Measurements from ENCODE around the gene KNDC1.

Gene KNDC1

GRCh38 chr10:133117688-133118071, 42.3 kb upstream of the KNDC1 start:
- Histone ChIP-seq H3K27me3 (ENCODE audit: control insufficient read depth, insufficient read depth, low read length) (no peaks in the 10 kb centered on the region), H3K27ac (ENCODE audit: low read depth, low read length) (no peak overlapping the region), H3K4me3 (ENCODE audit: low read length) (no peak overlapping the region), H3K9ac (ENCODE audit: low read length) (no peak overlapping the region), H3K4me1 (ENCODE audit: control insufficient read depth, insufficient read depth, low read length) (no peaks in the 10 kb centered on the region), H3K36me3 (ENCODE audit: control insufficient read depth, insufficient read depth, low read length) (no peaks in the 10 kb centered on the region)

- Histone ChIP-seq H3K4me3 (ENCODE audit: low read length) (no peak overlapping the region), H3K27ac (ENCODE audit: low read depth, low read length) (no peak overlapping the region), H3K27me3 (ENCODE audit: control insufficient read depth, insufficient read depth, low read length) (peaks cover 2% of the 10 kb centered on the region), H3K36me3 (ENCODE audit: control insufficient read depth, insufficient read depth, low read length) (no peaks in the 10 kb centered on the region), H3K4me1 (ENCODE audit: control insufficient read depth, insufficient read depth, low read length) (no peaks in the 10 kb centered on the region), H3K9ac (ENCODE audit: low read length) (no peak overlapping the region)
Measured at GRCh38 chr10:133121479-133121878, 38.5 kb upstream of the KNDC1 start.

GRCh38 chr10:133122171-133122935, 37.7 kb upstream of the KNDC1 start:
- Histone ChIP-seq H3K27me3 (ENCODE audit: control insufficient read depth, insufficient read depth, low read length) (peaks cover 2% of the 10 kb centered on the region), H3K4me3 (ENCODE audit: low read length) (no peak overlapping the region), H3K36me3 (ENCODE audit: control insufficient read depth, insufficient read depth, low read length) (no peaks in the 10 kb centered on the region), H3K27ac (ENCODE audit: low read depth, low read length) (no peak overlapping the region), H3K4me1 (ENCODE audit: control insufficient read depth, insufficient read depth, low read length) (no peaks in the 10 kb centered on the region), H3K9ac (ENCODE audit: low read length) (no peak overlapping the region)

GRCh38 chr10:133123050-133123745, 36.8 kb upstream of the KNDC1 start:
- no peaks in the 10 kb centered on the region for H3K4me1 ChIP-seq (ENCODE audit: control insufficient read depth, insufficient read depth, low read length)
- H3K27me3 ChIP-seq (ENCODE audit: control insufficient read depth, insufficient read depth, low read length): peaks cover 2% of the 10 kb centered on the region
- no peaks in the 10 kb centered on the region for H3K36me3 ChIP-seq (ENCODE audit: control insufficient read depth, insufficient read depth, low read length)
- no peak overlapping the region for H3K9ac ChIP-seq (ENCODE audit: low read length)
- no peak overlapping the region for H3K4me3 ChIP-seq (ENCODE audit: low read length)
- H3K27ac ChIP-seq (ENCODE audit: low read depth, low read length): no peak overlapping the region

- no peaks in the 10 kb centered on the region for H3K4me1 ChIP-seq (ENCODE audit: control insufficient read depth, insufficient read depth, low read length)
- no peaks in the 10 kb centered on the region for H3K36me3 ChIP-seq (ENCODE audit: control insufficient read depth, insufficient read depth, low read length)
- H3K27ac ChIP-seq (ENCODE audit: low read depth, low read length): no peak overlapping the region
- H3K9ac ChIP-seq (ENCODE audit: low read length): no peak overlapping the region
- H3K4me3 ChIP-seq (ENCODE audit: low read length): no peak overlapping the region
- H3K27me3 ChIP-seq (ENCODE audit: control insufficient read depth, insufficient read depth, low read length): peaks cover 2% of the 10 kb centered on the region
Measured at GRCh38 chr10:133123746-133124356, 36.2 kb upstream of the KNDC1 start.

GRCh38 chr10:133124357-133125211, 35.4 kb upstream of the KNDC1 start:
- no peaks in the 10 kb centered on the region for H3K4me1 ChIP-seq (ENCODE audit: control insufficient read depth, insufficient read depth, low read length)
- no peak overlapping the region for H3K27ac ChIP-seq (ENCODE audit: low read depth, low read length)
- peaks cover 2% of the 10 kb centered on the region for H3K27me3 ChIP-seq (ENCODE audit: control insufficient read depth, insufficient read depth, low read length)
- no peak overlapping the region for H3K9ac ChIP-seq (ENCODE audit: low read length)
- no peaks in the 10 kb centered on the region for H3K36me3 ChIP-seq (ENCODE audit: control insufficient read depth, insufficient read depth, low read length)
- no peak overlapping the region for H3K4me3 ChIP-seq (ENCODE audit: low read length)

- Histone ChIP-seq H3K27ac (ENCODE audit: low read depth, low read length) (no peak overlapping the region), H3K36me3 (ENCODE audit: control insufficient read depth, insufficient read depth, low read length) (no peaks in the 10 kb centered on the region), H3K4me1 (ENCODE audit: control insufficient read depth, insufficient read depth, low read length) (no peaks in the 10 kb centered on the region), H3K4me3 (ENCODE audit: low read length) (no peak overlapping the region), H3K27me3 (ENCODE audit: control insufficient read depth, insufficient read depth, low read length) (peaks cover 2% of the 10 kb centered on the region), H3K9ac (ENCODE audit: low read length) (no peak overlapping the region)
Measured at GRCh38 chr10:133125901-133126300, 34.1 kb upstream of the KNDC1 start.

GRCh38 chr10:133126431-133127290, 33.4 kb upstream of the KNDC1 start:
- peaks cover 2% of the 10 kb centered on the region for H3K27me3 ChIP-seq (ENCODE audit: control insufficient read depth, insufficient read depth, low read length)
- H3K4me1 ChIP-seq (ENCODE audit: control insufficient read depth, insufficient read depth, low read length): no peaks in the 10 kb centered on the region
- no peak overlapping the region for H3K9ac ChIP-seq (ENCODE audit: low read length)
- H3K36me3 ChIP-seq (ENCODE audit: control insufficient read depth, insufficient read depth, low read length): no peaks in the 10 kb centered on the region
- no peak overlapping the region for H3K4me3 ChIP-seq (ENCODE audit: low read length)
- H3K27ac ChIP-seq (ENCODE audit: low read depth, low read length): no peak overlapping the region

GRCh38 chr10:133127291-133128125, 32.5 kb upstream of the KNDC1 start:
- H3K4me1 ChIP-seq (ENCODE audit: control insufficient read depth, insufficient read depth, low read length): no peaks in the 10 kb centered on the region
- no peak overlapping the region for H3K4me3 ChIP-seq (ENCODE audit: low read length)
- H3K27me3 ChIP-seq (ENCODE audit: control insufficient read depth, insufficient read depth, low read length): peaks cover 2% of the 10 kb centered on the region
- no peak overlapping the region for H3K27ac ChIP-seq (ENCODE audit: low read depth, low read length)
- H3K9ac ChIP-seq (ENCODE audit: low read length): no peak overlapping the region
- no peaks in the 10 kb centered on the region for H3K36me3 ChIP-seq (ENCODE audit: control insufficient read depth, insufficient read depth, low read length)

GRCh38 chr10:133128126-133129070, 31.6 kb upstream of the KNDC1 start:
- Histone ChIP-seq H3K9ac (ENCODE audit: low read length) (no peak overlapping the region), H3K36me3 (ENCODE audit: control insufficient read depth, insufficient read depth, low read length) (no peaks in the 10 kb centered on the region), H3K27me3 (ENCODE audit: control insufficient read depth, insufficient read depth, low read length) (no peaks in the 10 kb centered on the region), H3K4me3 (ENCODE audit: low read length) (no peak overlapping the region), H3K27ac (ENCODE audit: low read depth, low read length) (no peak overlapping the region), H3K4me1 (ENCODE audit: control insufficient read depth, insufficient read depth, low read length) (no peaks in the 10 kb centered on the region)

Measured in rectal smooth muscle tissue (tissue), 1 donor.